GM21576 (cell line): ENCODE measurements around the gene MATN4.

Experiments used
- ATAC-seq: cut with Tn5 transposase; IDR thresholded peaks from one replicate; pipeline ENCODE4 v1.9.1; 2021; ENCODE audit warnings: mild to moderate bottlenecking, moderate library complexity; ENCODE audit not compliant: unreplicated experiment

MATN4 gene

GRCh38 chr20:45341579-45341938 is 33.5 kb upstream of the MATN4 start:
- ATAC-seq: no peak

GRCh38 chr20:45340951-45341350 is 32.9 kb upstream of the MATN4 start:
- no peak for ATAC-seq

- no peak for ATAC-seq
Measured at GRCh38 chr20:45340236-45340847, 32.2 kb upstream of the MATN4 start.

- ATAC-seq: no peak
Measured at GRCh38 chr20:45339799-45340198, 31.7 kb upstream of the MATN4 start.

GRCh38 chr20:45339084-45339483 is 31.0 kb upstream of the MATN4 start:
- ATAC-seq: no peak

GRCh38 chr20:45338121-45339030 is 30.3 kb upstream of the MATN4 start:
- ATAC-seq: no peak

GRCh38 chr20:45337367-45338120 is 29.4 kb upstream of the MATN4 start:
- no peak for ATAC-seq

GRCh38 chr20:45336530-45337366 is 28.6 kb upstream of the MATN4 start:
- no peak for ATAC-seq

GRCh38 chr20:45330476-45330875 is 22.4 kb upstream of the MATN4 start:
- no peak for ATAC-seq

GRCh38 chr20:45329497-45330319 is 21.6 kb upstream of the MATN4 start:
- no peak for ATAC-seq

GRCh38 chr20:45328451-45328850 is 20.4 kb upstream of the MATN4 start:
- no peak for ATAC-seq

GRCh38 chr20:45325371-45325770 is 17.3 kb upstream of the MATN4 start:
- no peak for ATAC-seq

GRCh38 chr20:45323731-45324130 is 15.6 kb upstream of the MATN4 start:
- ATAC-seq: no peak

GRCh38 chr20:45322952-45323383 is 14.9 kb upstream of the MATN4 start:
- ATAC-seq: no peak

- no peak for ATAC-seq
Measured at GRCh38 chr20:45320948-45321595, 13.0 kb upstream of the MATN4 start.

- ATAC-seq: no peak
Measured at GRCh38 chr20:45318948-45319347, 10.8 kb upstream of the MATN4 start.

GRCh38 chr20:45318386-45318939 is 10.4 kb upstream of the MATN4 start:
- no peak for ATAC-seq

- ATAC-seq: no peak
Measured at GRCh38 chr20:45317826-45318225, 9.7 kb upstream of the MATN4 start.
